ENCODE data around the gene CBX8.

DNA sequence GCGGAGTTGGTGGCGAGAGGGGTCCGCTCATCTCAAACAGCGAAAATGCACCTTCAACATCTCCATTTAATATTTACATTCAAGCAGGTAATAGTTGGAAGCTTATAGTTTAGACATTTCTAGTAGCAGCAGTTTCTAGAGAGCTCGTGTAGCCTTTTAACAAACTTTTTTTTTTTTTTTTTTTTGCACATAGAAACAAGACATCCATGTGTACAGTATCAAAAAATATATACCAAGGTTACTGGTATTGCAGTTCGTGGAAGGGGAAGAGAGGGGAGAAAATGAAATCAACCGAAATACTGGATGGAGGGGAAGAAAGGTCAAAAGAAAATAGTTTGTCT is 36.2 kb upstream of the CBX8 start:
- no peak for TF ChIP-seq POLR2A (IDR thresholded peaks at IDR 0.05)
- TF ChIP-seq, protein P1, sequence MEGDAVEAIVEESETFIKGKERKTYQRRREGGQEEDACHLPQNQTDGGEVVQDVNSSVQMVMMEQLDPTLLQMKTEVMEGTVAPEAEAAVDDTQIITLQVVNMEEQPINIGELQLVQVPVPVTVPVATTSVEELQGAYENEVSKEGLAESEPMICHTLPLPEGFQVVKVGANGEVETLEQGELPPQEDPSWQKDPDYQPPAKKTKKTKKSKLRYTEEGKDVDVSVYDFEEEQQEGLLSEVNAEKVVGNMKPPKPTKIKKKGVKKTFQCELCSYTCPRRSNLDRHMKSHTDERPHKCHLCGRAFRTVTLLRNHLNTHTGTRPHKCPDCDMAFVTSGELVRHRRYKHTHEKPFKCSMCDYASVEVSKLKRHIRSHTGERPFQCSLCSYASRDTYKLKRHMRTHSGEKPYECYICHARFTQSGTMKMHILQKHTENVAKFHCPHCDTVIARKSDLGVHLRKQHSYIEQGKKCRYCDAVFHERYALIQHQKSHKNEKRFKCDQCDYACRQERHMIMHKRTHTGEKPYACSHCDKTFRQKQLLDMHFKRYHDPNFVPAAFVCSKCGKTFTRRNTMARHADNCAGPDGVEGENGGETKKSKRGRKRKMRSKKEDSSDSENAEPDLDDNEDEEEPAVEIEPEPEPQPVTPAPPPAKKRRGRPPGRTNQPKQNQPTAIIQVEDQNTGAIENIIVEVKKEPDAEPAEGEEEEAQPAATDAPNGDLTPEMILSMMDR (IDR thresholded peaks at IDR 0.05), result no peak

Data from body of pancreas (tissue), 4 donors.